HFFc6 (cell line): ENCODE results near the gene PYCARD. TPM values are rescaled to one million over a fixed set of nuclear protein-coding genes. Genes with fewer than 3 reads are reported as not detected.

Experiments
- DNase-seq: peaks from one replicate; pipeline ENCODE4 v3.0.0-alpha.2; 2018
- H3K27ac Mint-ChIP-seq: 2 replicates; pipeline ENCODE4 v1.8.0; 2020; ENCODE audit warnings: mild to moderate bottlenecking, mixed read lengths
- H3K27me3 Mint-ChIP-seq: 2 replicates; pipeline ENCODE4 v1.8.0; 2021; ENCODE audit warnings: mild to moderate bottlenecking, moderate library complexity, mixed read lengths; ENCODE audit not compliant: insufficient read depth
- H3K36me3 Mint-ChIP-seq: 2 replicates; pipeline ENCODE4 v1.8.0; 2021; ENCODE audit warnings: low read depth, mixed read lengths
- H3K4me1 Mint-ChIP-seq: 2 replicates; pipeline ENCODE4 v1.8.0; 2020; ENCODE audit warnings: low read depth, mixed read lengths
- H3K4me3 Mint-ChIP-seq: 2 replicates; pipeline ENCODE4 v1.8.0; 2020; ENCODE audit warnings: mild to moderate bottlenecking, moderate library complexity, mixed read lengths
- H3K9me3 Mint-ChIP-seq: 2 replicates; pipeline ENCODE4 v1.8.0; 2020; ENCODE audit warnings: mild to moderate bottlenecking, mixed read lengths
- CTCF ChIP-seq: fragments of 200-600 bp; sonication (generic); IDR thresholded peaks from 2 replicates; pipeline ENCODE4 v1.5.0; 2021; ENCODE audit warnings: antibody characterized with exemption, mild to moderate bottlenecking
- total RNA-seq, 6 experiments: library from RNA; stranded (reverse); fragmentation: NEBNext Ultra II Directional; extraction: Animal tissue kit (Norgen Biotek cat#: 25700); gene quantifications; 2 replicates in 1 of 6; 3 replicates in 5 of 6; pipeline ENCODE4 v1.2.3, GENCODE V29; 2021

Gene PYCARD
- total RNA-seq, 6 experiments from 2014 or later: 13.0 to 23.1 (median 22.5) TPM

- DNase-seq: no peak
- H3K4me3 Mint-ChIP-seq: no peak overlapping the region
- no peaks in the 10 kb centered on the region for H3K9me3 Mint-ChIP-seq
- peaks cover 25% of the 10 kb centered on the region for H3K27me3 Mint-ChIP-seq
- peaks cover 5% of the 10 kb centered on the region; the same call in 1 of the 2 replicates for H3K4me1 Mint-ChIP-seq
- H3K36me3 Mint-ChIP-seq: no peaks in the 10 kb centered on the region
- H3K27ac Mint-ChIP-seq: no peak overlapping the region
- no peak for TF ChIP-seq CTCF
These were observed 22.6 kb upstream of the PYCARD start for GRCh38 chr16:31225193-31225592.

- Mint-ChIP-seq H3K4me3 (no peak overlapping the region), H3K9me3 (no peaks in the 10 kb centered on the region), H3K4me1 (peaks cover 5% of the 10 kb centered on the region; the same call in 1 of the 2 replicates), H3K27ac (no peak overlapping the region), H3K36me3 (no peaks in the 10 kb centered on the region), H3K27me3 (peaks cover 25% of the 10 kb centered on the region)
- DNase-seq: no peak
- no peak for TF ChIP-seq CTCF
These were observed 21.8 kb upstream of the PYCARD start for GRCh38 chr16:31224092-31224955.

GRCh38 chr16:31223044-31223443 is 20.5 kb upstream of the PYCARD start:
- Mint-ChIP-seq H3K36me3 (no peaks in the 10 kb centered on the region), H3K27ac (no peak overlapping the region), H3K9me3 (no peaks in the 10 kb centered on the region), H3K27me3 (peaks cover 25% of the 10 kb centered on the region), H3K4me1 (no peaks in the 10 kb centered on the region), H3K4me3 (no peak overlapping the region)
- no peak for TF ChIP-seq CTCF
- DNase-seq: no peak

GRCh38 chr16:31221357-31222160 is 19.0 kb upstream of the PYCARD start:
- peaks cover 28% of the 10 kb centered on the region for H3K27me3 Mint-ChIP-seq
- no peaks in the 10 kb centered on the region for H3K9me3 Mint-ChIP-seq
- H3K27ac Mint-ChIP-seq: no peak overlapping the region
- DNase-seq: no peak
- no peaks in the 10 kb centered on the region for H3K4me1 Mint-ChIP-seq
- TF ChIP-seq CTCF: no peak
- no peaks in the 10 kb centered on the region for H3K36me3 Mint-ChIP-seq
- H3K4me3 Mint-ChIP-seq: no peak overlapping the region

- Mint-ChIP-seq H3K27me3 (peaks cover 36% of the 10 kb centered on the region), H3K36me3 (no peaks in the 10 kb centered on the region)
- no peak for DNase-seq
These were observed 16.7 kb upstream of the PYCARD start for GRCh38 chr16:31219154-31219741.

More at GRCh38 chr16:31219154-31219741, 16.7 kb upstream of the PYCARD start:
- Mint-ChIP-seq H3K4me3 (no peak overlapping the region), H3K4me1 (peaks cover 7% of the 10 kb centered on the region), H3K9me3 (no peaks in the 10 kb centered on the region), H3K27ac (no peak overlapping the region)
- TF ChIP-seq CTCF: no peak
